GM12878 (cell line): ENCODE data around the gene CELF2. TPM values are rescaled to one million over a fixed set of nuclear protein-coding genes. Genes with fewer than 3 reads are reported as not detected.

Experiments used
- ATAC-seq: fragments of 200-7000 bp; cut with Tn5 transposase; 3 replicates; pipeline ENCODE4 v1.9.1; 2020; ENCODE audit warnings: mild to moderate bottlenecking, moderate library complexity
- BruUV-seq: library from RNA; stranded (reverse); fragments of 400-500 nt; replicated peaks from 2 replicates; lab custom pipeline; 2021; lab: Mats Ljungman, UMichigan
- CTCF ChIA-PET: fragments of 300-600 bp; sonication (Branson Sonifier 250); formaldehyde crosslinking; extraction: SDS; loops from one replicate; lab custom pipeline; 2021; ENCODE audit warnings: inconsistent platforms; lab: Yijun Ruan, JAX
- POLR2A ChIA-PET: fragments of 350-600 bp; formaldehyde crosslinking; extraction: SDS; loops from one replicate; lab custom pipeline; 2021; ENCODE audit warnings: inconsistent platforms; lab: Charles Lee
- RAD21 ChIA-PET: fragments of 300-600 bp; sonication (Branson Sonifier 250); formaldehyde crosslinking; loops from one replicate; lab custom pipeline; 2023; ENCODE audit warnings: antibody characterized with exemption; ENCODE audit not compliant: unreplicated experiment; lab: Charles Lee
- SMC1A ChIA-PET: fragments of 300-600 bp; sonication (Branson Sonifier 250); formaldehyde crosslinking; loops from one replicate; lab custom pipeline; 2023; ENCODE audit not compliant: unreplicated experiment, uncharacterized antibody; lab: Charles Lee
- DNase-seq: peaks from one replicate; pipeline ENCODE4 v3.0.0-alpha.2; 2011; ENCODE audit warnings: low read depth, low spot score
- FAIRE-seq: peaks from 3 replicates; lab custom pipeline; 2011; peaks lifted over from hg19 to GRCh38; lab: Jason Lieb, UNC
- H2AFZ ChIP-seq: 2 replicates; pipeline ENCODE4 v1.6.0; 2011; ENCODE audit warnings: low read depth, low read length, control low read depth; ENCODE audit not compliant: control insufficient read depth
- H3K27ac ChIP-seq: 2 replicates; pipeline ENCODE4 v1.5.1; 2011; ENCODE audit warnings: control low read depth; ENCODE audit not compliant: control insufficient read depth, insufficient read depth
- H3K27me3 ChIP-seq, 2 experiments: replicated peaks in 1 of 2; 2 replicates each; pipeline versions ENCODE4 v1.6.0 to v1.6.1; 2011; ENCODE audit warnings: low read length in 1 of 2; ENCODE audit not compliant: control insufficient read depth in 2 of 2, insufficient read depth in 2 of 2
- H3K36me3 ChIP-seq, 2 experiments: 2 replicates each; pipeline ENCODE4 v1.5.1; 2011; ENCODE audit warnings: low read length in 1 of 2; ENCODE audit not compliant: control insufficient read depth in 2 of 2, insufficient read depth in 2 of 2
- H3K4me1 ChIP-seq: 2 replicates; pipeline ENCODE4 v1.6.1; 2011; ENCODE audit warnings: mild to moderate bottlenecking, low read length, moderate library complexity, mixed read lengths; ENCODE audit not compliant: control insufficient read depth, insufficient read depth
- H3K4me2 ChIP-seq: 2 replicates; pipeline ENCODE4 v1.6.0; 2011; ENCODE audit warnings: control low read depth; ENCODE audit not compliant: control insufficient read depth, insufficient read depth
- H3K4me3 ChIP-seq: fragments of 200-600 bp; sonication (generic); 2 replicates; pipeline ENCODE4 v1.5.1; 2016
- H3K79me2 ChIP-seq: 2 replicates; pipeline ENCODE4 v1.6.0; 2011; ENCODE audit warnings: low read length; ENCODE audit not compliant: control insufficient read depth, insufficient read depth
- H3K9ac ChIP-seq: 2 replicates; pipeline ENCODE4 v1.8.0; 2011; ENCODE audit warnings: low read length, control low read depth, mixed read lengths; ENCODE audit not compliant: control insufficient read depth, insufficient read depth
- H3K9me3 ChIP-seq: replicated peaks from 3 replicates; pipeline ENCODE4 v1.5.1; 2011; ENCODE audit warnings: mild to moderate bottlenecking, low read length; ENCODE audit not compliant: control insufficient read depth, insufficient read depth
- H4K20me1 ChIP-seq: 2 replicates; pipeline ENCODE4 v1.6.0; 2011; ENCODE audit not compliant: control insufficient read depth, insufficient read depth
- BCLAF1 ChIP-seq: fragments of 450-650 bp; IDR thresholded peaks from 2 replicates; pipeline ENCODE4 v1.6.1; 2017; ENCODE audit warnings: antibody characterized with exemption, mild to moderate bottlenecking, moderate library complexity
- CBFB ChIP-seq: IDR thresholded peaks from 2 replicates; pipeline ENCODE4 v1.6.1; 2016; ENCODE audit warnings: antibody characterized with exemption, low read depth
- CEBPB ChIP-seq, 2 experiments: fragments of 150-350 bp in 1 of 2; IDR thresholded peaks; 2 replicates each; pipeline ENCODE4 v1.6.1; 2012 to 2014; ENCODE audit warnings: low read depth in 2 of 2, low read length in 2 of 2, borderline replicate concordance in 1 of 2, inconsistent platforms in 1 of 2
- E2F4 ChIP-seq: IDR thresholded peaks from 2 replicates; pipeline ENCODE4 v1.6.1; 2012; ENCODE audit warnings: low read depth, low read length, improper control_type of control experiment
- FOS ChIP-seq: IDR thresholded peaks from 3 replicates; pipeline ENCODE4 v1.6.1; 2011; ENCODE audit warnings: borderline replicate concordance; ENCODE audit not compliant: insufficient read length; ENCODE audit errors: extremely low read depth
- MXI1 ChIP-seq: fragments of 150-350 bp; IDR thresholded peaks from 2 replicates; pipeline ENCODE4 v1.6.1; 2011; ENCODE audit warnings: low read depth, mild to moderate bottlenecking, inconsistent platforms, low read length, improper control_type of control experiment
- POLR2A ChIP-seq: IDR thresholded peaks from 2 replicates; pipeline ENCODE4 v1.6.1; 2011; ENCODE audit warnings: low read depth, mild to moderate bottlenecking, low read length
- SIN3A ChIP-seq: IDR thresholded peaks from 2 replicates; pipeline ENCODE4 v1.6.1; 2012; ENCODE audit warnings: low read depth, low read length, improper control_type of control experiment
- SKIL ChIP-seq: fragments of 450-650 bp; IDR thresholded peaks from 2 replicates; pipeline ENCODE4 v1.6.1; 2017; ENCODE audit warnings: mild to moderate bottlenecking, low read depth, inconsistent platforms; ENCODE audit not compliant: poor library complexity, severe bottlenecking
- SMAD1 ChIP-seq: fragments of 450-650 bp; IDR thresholded peaks from 2 replicates; pipeline ENCODE4 v1.6.1; 2018; ENCODE audit warnings: mild to moderate bottlenecking, low read depth; ENCODE audit not compliant: partially characterized antibody
- SMAD5 ChIP-seq: IDR thresholded peaks from 2 replicates; pipeline ENCODE4 v1.6.1; 2016; ENCODE audit warnings: antibody characterized with exemption, low read depth
- SMARCA5 ChIP-seq: fragments of 450-650 bp; IDR thresholded peaks from 2 replicates; pipeline ENCODE4 v1.6.1; 2017; ENCODE audit warnings: mild to moderate bottlenecking
- SREBF2 ChIP-seq: IDR thresholded peaks from 2 replicates; pipeline ENCODE4 v1.6.1; 2012; ENCODE audit warnings: mild to moderate bottlenecking, low read length
- ZNF384 ChIP-seq: IDR thresholded peaks from 2 replicates; pipeline ENCODE4 v1.6.1; 2012; ENCODE audit warnings: low read depth, mild to moderate bottlenecking, low read length, improper control_type of control experiment, borderline replicate concordance
- ZZZ3 ChIP-seq: IDR thresholded peaks from 2 replicates; pipeline ENCODE4 v1.6.1; 2011; ENCODE audit warnings: low read depth; ENCODE audit not compliant: control insufficient read depth, insufficient read length
- WGBS: methylation state at CpG from one replicate; pipeline ENCODE4 v1.1.6; 2016; ENCODE audit warnings: low lambda C conversion rate; ENCODE audit not compliant: insufficient replicate concordance, insufficient coverage; ENCODE audit errors: missing lambda C conversion rate; 5-methylcytosine and 5-hydroxymethylcytosine counted together
- in situ Hi-C: fragments of 300-500 bp; cut with MboI; formaldehyde crosslinking; loops from 9 replicates; pipeline ENCODE4 v1.14.3; 2018; ENCODE audit warnings: mixed read lengths
- intact Hi-C: fragments of 100-400 bp; cut with micrococcal nuclease; formaldehyde crosslinking; loops from one replicate; pipeline ENCODE4 v1.14.2; 2022; ENCODE audit not compliant: unreplicated experiment
- polyA plus RNA-seq, 11 experiments: library from polyadenylated mRNA; depleted of rRNA in 4 of 11; unstranded in 6 of 11; stranded (reverse) in 5 of 11; fragments of >200 nt; fragmentation: Nextera tagmentation in 4 of 11; fragmentation: Illumina TruSeq in 1 of 11; extraction: Ambion mirVana in 4 of 11; extraction: Trizol in 1 of 11; gene quantifications; 1 replicate in 1 of 11; 2 replicates in 10 of 11; pipeline versions ENCODE4 v1.2.1 to v1.2.3, GENCODE V29; 2011 to 2016; ENCODE audit warnings: inconsistent platforms in 2 of 11, missing spikeins in 2 of 11, low read depth in 1 of 11
- total RNA-seq, 4 experiments: library from RNA; depleted of rRNA in 3 of 4; stranded (reverse); fragments of >200 nt in 3 of 4; fragmentation: Illumina TruSeq in 1 of 4; extraction: Trizol in 1 of 4; gene quantifications; 2 replicates each; pipeline versions ENCODE4 v1.2.1 to v1.2.3, GENCODE V29; 2013 to 2021
- TF ChIP-seq, protein P1 (sequence below): fragments of 450-650 bp; IDR thresholded peaks from 2 replicates; pipeline ENCODE4 v1.6.1; 2014; ENCODE audit warnings: mild to moderate bottlenecking
- TF ChIP-seq, protein P2 (sequence below): IDR thresholded peaks from 2 replicates; pipeline ENCODE4 v1.6.1; 2011; ENCODE audit warnings: low read depth, mild to moderate bottlenecking, low read length, moderate library complexity, borderline replicate concordance; ENCODE audit errors: extremely low read depth

Gene CELF2
- total and polyA plus RNA-seq, 10 of the 15 experiments (the other 5 are each of a cell fraction or from before 2014, with no cell fraction given): 20.8 to 129 (median 86.3) TPM

DNA sequence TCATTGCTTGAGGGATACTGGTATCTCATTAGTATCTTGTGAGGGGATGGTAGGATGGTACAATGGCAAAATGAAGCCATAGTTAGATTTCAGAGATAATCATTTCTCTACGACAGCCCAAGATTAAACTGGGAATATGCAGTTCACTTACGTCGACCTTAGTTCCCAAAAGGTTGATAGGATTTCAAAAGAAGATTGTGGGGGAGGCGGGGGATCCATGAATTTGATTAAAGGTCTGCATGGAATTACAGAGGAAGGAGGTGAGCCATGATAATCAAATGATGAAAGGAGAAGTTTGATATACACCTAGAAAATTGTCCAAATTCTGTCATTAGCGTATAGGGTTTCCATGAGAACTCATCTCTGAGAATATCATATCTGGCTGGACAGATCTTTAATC is 206.6 kb downstream of the CELF2 start:
- ATAC-seq (no peak), DNase-seq (no peak), FAIRE-seq (no peak)
- Histone ChIP-seq H2AFZ (no peak overlapping the region), H3K4me1 (peaks cover 50% of the 10 kb centered on the region), H3K79me2 (peaks cover 94% of the 10 kb centered on the region), H3K4me3 (no peak overlapping the region), H4K20me1 (peaks cover 5% of the 10 kb centered on the region; the same call in 1 of the 2 replicates), H3K27ac (no peak overlapping the region), H3K9ac (no peak overlapping the region), H3K9me3 (no peaks in the 10 kb centered on the region), H3K27me3 (no peaks in the 10 kb centered on the region), H3K4me2 (no peak overlapping the region), H3K36me3 (peaks cover 22 to 42% of the 10 kb centered on the region in 2 experiments)
- POLR2A ChIA-PET: interaction anchor here (0.9 to 1.0 kb wide), 2 partner anchors 10 to 53 kb away, joined by 3 to 4 read pairs; no protein-coding TSS in a partner anchor
- intact Hi-C loops (loop anchor here (2.0 kb wide), 1 partner anchor 16 kb away; no protein-coding TSS in a partner anchor), in situ Hi-C loops (no loop called here)
- WGBS: 97% methylated on average over 5 of the region's 5 CpGs
- CTCF ChIA-PET: interaction anchor here (2.5 kb wide), 1 partner anchor 14 kb away, joined by 9 read pairs; no protein-coding TSS in a partner anchor
- BruUV-seq: no TSS peak
- RAD21 ChIA-PET: interaction anchor here (4.6 kb wide), 1 partner anchor 46 kb away, joined by 15 read pairs; no protein-coding TSS in a partner anchor
- SMC1A ChIA-PET: interaction anchor here (0.7 to 10.1 kb wide), 4 partner anchors 10 to 52 kb away, joined by 3 to 108 read pairs (median 10); no protein-coding TSS in a partner anchor
- TF ChIP-seq ZZZ3 (no peak), SREBF2 (no peak), MXI1 (no peak), CEBPB (IDR thresholded peaks at IDR 0.05; ENCODE audit: borderline replicate concordance in 1 of 2, low read depth in 2 of 2, low read length in 2 of 2) (no peak), ZNF384 (no peak), FOS (no peak), BCLAF1 (no peak), SMAD5 (no peak), SKIL (no peak), POLR2A (no peak), SMAD1 (no peak), SMARCA5 (no peak), CBFB (no peak), SIN3A (no peak), E2F4 (no peak)
- TF ChIP-seq, protein P1, sequence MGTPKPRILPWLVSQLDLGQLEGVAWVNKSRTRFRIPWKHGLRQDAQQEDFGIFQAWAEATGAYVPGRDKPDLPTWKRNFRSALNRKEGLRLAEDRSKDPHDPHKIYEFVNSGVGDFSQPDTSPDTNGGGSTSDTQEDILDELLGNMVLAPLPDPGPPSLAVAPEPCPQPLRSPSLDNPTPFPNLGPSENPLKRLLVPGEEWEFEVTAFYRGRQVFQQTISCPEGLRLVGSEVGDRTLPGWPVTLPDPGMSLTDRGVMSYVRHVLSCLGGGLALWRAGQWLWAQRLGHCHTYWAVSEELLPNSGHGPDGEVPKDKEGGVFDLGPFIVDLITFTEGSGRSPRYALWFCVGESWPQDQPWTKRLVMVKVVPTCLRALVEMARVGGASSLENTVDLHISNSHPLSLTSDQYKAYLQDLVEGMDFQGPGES: no peak
- TF ChIP-seq, protein P2, sequence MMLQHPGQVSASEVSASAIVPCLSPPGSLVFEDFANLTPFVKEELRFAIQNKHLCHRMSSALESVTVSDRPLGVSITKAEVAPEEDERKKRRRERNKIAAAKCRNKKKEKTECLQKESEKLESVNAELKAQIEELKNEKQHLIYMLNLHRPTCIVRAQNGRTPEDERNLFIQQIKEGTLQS: no peak
